EL (cell line): ENCODE measurements around the gene CYP2A6.
"Not testable (repeated sequence)": the region's sequence is repeated elsewhere in the genome, so short reads cannot be mapped to it uniquely, and the experiment has no call there.

Source experiments
- DNase-seq: peaks from one replicate; pipeline ENCODE4 v3.0.0-alpha.2; 2016

Gene CYP2A6

GRCh38 chr19:40850277-40850676 lies at the start of gene CYP2A6:
Gene CYP2A6, minus strand, starts transcription at chr19:40850447. Its CDS starts 21 bp downstream, at chr19:40850426.
- DNase-seq = not testable (repeated sequence)

- DNase-seq = not testable (repeated sequence)
Measured at GRCh38 chr19:40899964-40900363, 49.7 kb upstream of the CYP2A6 start.

GRCh38 chr19:40896843-40897789 lies 46.9 kb upstream of the CYP2A6 start:
- DNase-seq = not testable (repeated sequence)

- no peak for DNase-seq
Measured at GRCh38 chr19:40896418-40896796, 46.2 kb upstream of the CYP2A6 start.

GRCh38 chr19:40893112-40893511 lies 42.9 kb upstream of the CYP2A6 start:
- no peak for DNase-seq

- DNase-seq = no peak
Measured at GRCh38 chr19:40889366-40889765, 39.1 kb upstream of the CYP2A6 start.

- no peak for DNase-seq
Measured at GRCh38 chr19:40888191-40888590, 37.9 kb upstream of the CYP2A6 start.

GRCh38 chr19:40884187-40884931 lies 34.1 kb upstream of the CYP2A6 start:
- not testable (repeated sequence) for DNase-seq

GRCh38 chr19:40882062-40882461 lies 31.8 kb upstream of the CYP2A6 start, which contains the start of gene CYP2A7:
Gene CYP2A7, minus strand, starts transcription at chr19:40882231. Its CDS starts 21 bp downstream, at chr19:40882210.
- not testable (repeated sequence) for DNase-seq

GRCh38 chr19:40879349-40879748 lies 29.1 kb upstream of the CYP2A6 start:
- DNase-seq = not testable (repeated sequence)

- DNase-seq = peak; percentile 13
Measured at GRCh38 chr19:40875526-40875951, 25.3 kb upstream of the CYP2A6 start.

GRCh38 chr19:40874874-40875273 lies 24.6 kb upstream of the CYP2A6 start:
- not testable (repeated sequence) for DNase-seq

- not testable (repeated sequence) for DNase-seq
Measured at GRCh38 chr19:40873873-40874272, 23.6 kb upstream of the CYP2A6 start.

GRCh38 chr19:40872209-40872608 lies 22.0 kb upstream of the CYP2A6 start:
- DNase-seq = no peak

- no peak for DNase-seq
Measured at GRCh38 chr19:40867701-40868100, 17.5 kb upstream of the CYP2A6 start.

GRCh38 chr19:40864739-40865496 lies 14.7 kb upstream of the CYP2A6 start:
- DNase-seq = not testable (repeated sequence)

GRCh38 chr19:40862785-40863184 lies 12.5 kb upstream of the CYP2A6 start:
- no peak for DNase-seq

- no peak for DNase-seq
Measured at GRCh38 chr19:40862333-40862732, 12.1 kb upstream of the CYP2A6 start.

GRCh38 chr19:40858109-40858508 lies 7.9 kb upstream of the CYP2A6 start:
- DNase-seq = no peak

GRCh38 chr19:40852467-40853152 lies 2.4 kb upstream of the CYP2A6 start:
- DNase-seq = not testable (repeated sequence)

- not testable (repeated sequence) for DNase-seq
Measured at GRCh38 chr19:40846722-40847121, 3.5 kb downstream of the CYP2A6 start.

- not testable (repeated sequence) for DNase-seq
Measured at GRCh38 chr19:40843653-40844052, 6.6 kb downstream of the CYP2A6 start.
